ENCODE measurements around the gene ANO7.

GRCh38 chr2:241194811-241195210 is 6.3 kb downstream of the ANO7 start:
- TF ChIP-seq POLR2A (IDR thresholded peaks at IDR 0.05) = no peak
- TF ChIP-seq, protein P1, sequence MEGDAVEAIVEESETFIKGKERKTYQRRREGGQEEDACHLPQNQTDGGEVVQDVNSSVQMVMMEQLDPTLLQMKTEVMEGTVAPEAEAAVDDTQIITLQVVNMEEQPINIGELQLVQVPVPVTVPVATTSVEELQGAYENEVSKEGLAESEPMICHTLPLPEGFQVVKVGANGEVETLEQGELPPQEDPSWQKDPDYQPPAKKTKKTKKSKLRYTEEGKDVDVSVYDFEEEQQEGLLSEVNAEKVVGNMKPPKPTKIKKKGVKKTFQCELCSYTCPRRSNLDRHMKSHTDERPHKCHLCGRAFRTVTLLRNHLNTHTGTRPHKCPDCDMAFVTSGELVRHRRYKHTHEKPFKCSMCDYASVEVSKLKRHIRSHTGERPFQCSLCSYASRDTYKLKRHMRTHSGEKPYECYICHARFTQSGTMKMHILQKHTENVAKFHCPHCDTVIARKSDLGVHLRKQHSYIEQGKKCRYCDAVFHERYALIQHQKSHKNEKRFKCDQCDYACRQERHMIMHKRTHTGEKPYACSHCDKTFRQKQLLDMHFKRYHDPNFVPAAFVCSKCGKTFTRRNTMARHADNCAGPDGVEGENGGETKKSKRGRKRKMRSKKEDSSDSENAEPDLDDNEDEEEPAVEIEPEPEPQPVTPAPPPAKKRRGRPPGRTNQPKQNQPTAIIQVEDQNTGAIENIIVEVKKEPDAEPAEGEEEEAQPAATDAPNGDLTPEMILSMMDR (IDR thresholded peaks at IDR 0.05) = no peak
- no peak for TF ChIP-seq EP300 (IDR thresholded peaks at IDR 0.05)
- no peak for TF ChIP-seq POLR2AphosphoS5 (IDR thresholded peaks at IDR 0.05)

Data from sigmoid colon (tissue), 4 donors.